Panc1 (cell line): ENCODE data around the gene MIPOL1. TPM values are rescaled to one million over a fixed set of nuclear protein-coding genes. Genes with fewer than 3 reads are reported as not detected.

Source experiments
- ATAC-seq: fragments of 200-7000 bp; cut with Tn5 transposase; 2 replicates; pipeline ENCODE4 v1.9.1; 2020; ENCODE audit warnings: mild to moderate bottlenecking, moderate library complexity
- BruUV-seq: library from RNA; stranded (reverse); fragments of 400-500 nt; replicated peaks from 2 replicates; lab custom pipeline; 2021; lab: Mats Ljungman, UMichigan
- CTCF ChIA-PET: fragments of 300-600 bp; sonication (Branson Sonifier 250); formaldehyde crosslinking; loops from one replicate; lab custom pipeline; 2022; ENCODE audit warnings: antibody characterized with exemption; lab: Charles Lee
- POLR2A ChIA-PET: fragments of 300-600 bp; sonication (Branson Sonifier 250); formaldehyde crosslinking; loops from one replicate; lab custom pipeline; 2022; ENCODE audit warnings: antibody characterized with exemption; lab: Charles Lee
- DNase-seq: peaks from one replicate; pipeline ENCODE4 v3.0.0-alpha.2; 2010; ENCODE audit warnings: low read depth, low spot score
- H3K27ac ChIP-seq: 2 replicates; pipeline ENCODE4 v1.5.1; 2011; ENCODE audit warnings: mild to moderate bottlenecking, low read length, inconsistent platforms
- H3K27me3 ChIP-seq: fragments of 200-500 bp; sonication (Bioruptor generic); 2 replicates; pipeline ENCODE4 v1.6.0; 2014; ENCODE audit warnings: low read length, inconsistent platforms; ENCODE audit not compliant: control insufficient read depth, insufficient read depth
- H3K36me3 ChIP-seq: fragments of 200-500 bp; sonication (Bioruptor generic); 2 replicates; pipeline ENCODE4 v1.5.1; 2014; ENCODE audit warnings: inconsistent platforms, mild to moderate bottlenecking, low read length, moderate library complexity; ENCODE audit not compliant: control insufficient read depth, insufficient read depth
- H3K4me1 ChIP-seq: 2 replicates; pipeline ENCODE4 v1.5.1; 2011; ENCODE audit warnings: inconsistent platforms, mild to moderate bottlenecking, low read length, moderate library complexity; ENCODE audit not compliant: control insufficient read depth, insufficient read depth
- H3K4me3 ChIP-seq, 2 experiments: 2 replicates each; pipeline ENCODE4 v1.5.1; 2011 to 2012; ENCODE audit warnings: low read depth in 2 of 2, low read length in 2 of 2, mild to moderate bottlenecking in 2 of 2, inconsistent platforms in 1 of 2, moderate library complexity in 1 of 2
- H3K9me3 ChIP-seq: fragments of 200-500 bp; sonication (Bioruptor generic); 2 replicates; pipeline ENCODE4 v1.5.1; 2014; ENCODE audit warnings: low read depth, mild to moderate bottlenecking, inconsistent platforms, low read length, moderate library complexity; ENCODE audit not compliant: control insufficient read depth, insufficient read depth
- CTCF ChIP-seq: fragments of 450-650 bp; IDR thresholded peaks from 2 replicates; pipeline ENCODE4 v1.5.1; 2017; ENCODE audit warnings: mild to moderate bottlenecking
- POLR2AphosphoS5 ChIP-seq: IDR thresholded peaks from 2 replicates; pipeline ENCODE4 v1.6.1; 2012; ENCODE audit warnings: mild to moderate bottlenecking, low read depth, low read length, moderate library complexity
- REST ChIP-seq, 2 experiments: IDR thresholded peaks; 2 replicates each; pipeline ENCODE4 v1.6.1; 2011 to 2012; ENCODE audit warnings: low read depth in 2 of 2, control low read depth in 1 of 2, low read length in 1 of 2, mild to moderate bottlenecking in 1 of 2, moderate library complexity in 1 of 2; ENCODE audit not compliant: insufficient read depth in 1 of 2
- SIN3A ChIP-seq: IDR thresholded peaks from 2 replicates; pipeline ENCODE4 v1.6.1; 2012; ENCODE audit warnings: low read depth, mild to moderate bottlenecking, low read length, moderate library complexity, borderline replicate concordance; ENCODE audit not compliant: insufficient read depth
- TCF7L2 ChIP-seq: IDR thresholded peaks from 2 replicates; pipeline ENCODE4 v1.6.1; 2011; ENCODE audit warnings: mild to moderate bottlenecking, low read depth, low read length, inconsistent platforms
- in situ Hi-C: cut with HindIII; loops from 2 replicates; pipeline ENCODE4 v1.10.0; 2016; ENCODE audit warnings: low sequenced_read_pairs, low pct_unique_long_range_greater_than_20kb
- intact Hi-C: fragments of 100-400 bp; cut with micrococcal nuclease; formaldehyde crosslinking; loops from one replicate; pipeline ENCODE4 v1.10.0; 2022; ENCODE audit not compliant: unreplicated experiment
- total RNA-seq: library from RNA; stranded (reverse); gene quantifications from one replicate; pipeline ENCODE4 v1.2.1, GENCODE V29; 2021; ENCODE audit not compliant: unreplicated experiment

MIPOL1 gene
- total RNA-seq, 1 experiment from 2014 or later = 12.8 TPM

GRCh38 chr14:37413504-37414003 lies 215.8 kb downstream of the MIPOL1 start:
- BruUV-seq = no TSS peak
- DNase-seq (no peak), ATAC-seq (no peak)
- ChIA-PET POLR2A (no interaction called here), CTCF (no interaction called here)
- Histone ChIP-seq H3K27me3 (no peaks in the 10 kb centered on the region), H3K9me3 (no peaks in the 10 kb centered on the region), H3K4me1 (no peaks in the 10 kb centered on the region), H3K4me3 (no peak overlapping the region), H3K36me3 (no peaks in the 10 kb centered on the region), H3K27ac (no peak overlapping the region)
- in situ Hi-C loops (no loop called here), intact Hi-C loops (no loop called here)
- TF ChIP-seq SIN3A (no peak), REST (IDR thresholded peaks at IDR 0.05; ENCODE audit: insufficient read depth in 1 of 2, low read depth in 2 of 2, low read length in 1 of 2) (no peak), POLR2AphosphoS5 (no peak), CTCF (no peak), TCF7L2 (no peak)

- ATAC-seq = no peak
- Histone ChIP-seq H3K9me3 (no peaks in the 10 kb centered on the region), H3K4me1 (no peaks in the 10 kb centered on the region), H3K36me3 (no peaks in the 10 kb centered on the region), H3K27ac (no peak overlapping the region), H3K4me3 (no peak overlapping the region), H3K27me3 (no peaks in the 10 kb centered on the region)
- BruUV-seq = no TSS peak
- ChIA-PET POLR2A (no interaction called here), CTCF (no interaction called here)
- intact Hi-C loops (no loop called here), in situ Hi-C loops (no loop called here)
- no peak for DNase-seq
- TF ChIP-seq REST (IDR thresholded peaks at IDR 0.05; ENCODE audit: insufficient read depth in 1 of 2, low read depth in 2 of 2, low read length in 1 of 2) (no peak), CTCF (no peak), POLR2AphosphoS5 (no peak), SIN3A (no peak), TCF7L2 (no peak)
These were observed 218.5 kb downstream of the MIPOL1 start for GRCh38 chr14:37416264-37416663.
